Measurements from ENCODE around the gene TSPAN12.
A peak's percentile ranks its signal among the peaks of the same experiment; 100 is the strongest.

TSPAN12 gene

DNA sequence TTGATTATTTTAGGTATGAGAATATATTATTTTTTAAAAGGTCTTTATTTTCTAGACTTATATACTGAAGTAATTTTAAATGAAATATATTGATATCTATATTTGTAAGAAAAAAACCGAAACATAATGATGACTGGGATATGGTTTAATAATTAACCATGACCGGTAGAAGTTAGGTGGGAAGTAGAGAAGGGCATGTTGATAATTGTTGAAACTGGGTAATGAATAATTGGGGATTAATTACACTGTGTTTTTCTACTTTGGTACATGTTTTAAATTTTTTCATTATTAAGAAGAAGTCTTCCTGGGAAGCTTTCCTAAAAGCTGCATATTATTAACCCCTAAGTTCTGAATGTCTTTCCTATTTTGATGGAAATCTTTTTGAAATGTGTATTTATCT lies 16.3 kb downstream of the TSPAN12 start:
- no peak for DNase-seq

DNA sequence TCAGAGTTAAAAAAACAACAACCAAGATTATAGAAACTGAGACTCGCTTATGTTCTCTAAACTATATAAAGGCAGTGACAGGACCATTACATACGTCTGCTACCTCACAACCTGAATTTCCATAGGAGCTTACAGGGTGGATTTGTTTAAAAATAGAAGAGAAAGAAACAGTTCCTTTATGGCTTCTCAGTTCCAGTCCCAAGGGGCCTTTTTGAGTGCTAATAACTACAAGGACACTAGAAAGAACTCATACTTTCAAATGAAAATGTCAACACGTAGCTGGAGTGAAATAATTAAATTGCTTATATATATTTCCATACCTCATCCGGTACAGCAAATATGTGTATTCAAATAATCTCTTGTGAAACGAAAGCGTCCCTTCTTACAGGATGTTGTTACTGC lies 19.7 kb downstream of the TSPAN12 start:
- DNase-seq, result no peak

- DNase-seq, result no peak
Observed at GRCh38 chr7:120837599-120837998, 20.3 kb downstream of the TSPAN12 start.

DNA sequence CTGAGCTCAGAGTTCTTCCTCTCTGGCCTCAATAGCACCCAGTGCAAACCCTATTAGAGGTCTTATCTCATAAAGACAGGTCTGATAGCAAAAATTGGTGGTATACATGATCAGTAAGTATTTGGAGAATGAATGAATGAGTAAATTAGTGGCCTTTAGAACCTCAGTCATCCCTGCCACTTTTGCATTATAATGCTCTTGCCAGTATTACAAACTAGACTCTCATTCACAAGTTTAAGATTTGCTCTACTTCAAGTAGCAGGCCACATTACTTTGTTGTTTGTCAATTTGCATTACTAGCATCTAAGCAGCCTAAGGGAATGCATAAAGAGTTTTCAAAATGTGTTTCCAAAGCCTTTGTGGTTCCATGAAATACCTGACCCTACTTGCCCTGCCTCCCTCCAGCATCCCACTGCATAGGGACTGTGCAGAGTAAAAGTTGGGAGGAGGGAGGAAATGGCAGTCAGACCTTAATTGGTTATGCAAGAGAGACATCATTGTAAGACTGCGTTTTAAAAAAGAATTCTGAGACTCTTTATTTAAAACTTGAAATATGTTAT lies 21.3 kb downstream of the TSPAN12 start:
- no peak for DNase-seq

DNA sequence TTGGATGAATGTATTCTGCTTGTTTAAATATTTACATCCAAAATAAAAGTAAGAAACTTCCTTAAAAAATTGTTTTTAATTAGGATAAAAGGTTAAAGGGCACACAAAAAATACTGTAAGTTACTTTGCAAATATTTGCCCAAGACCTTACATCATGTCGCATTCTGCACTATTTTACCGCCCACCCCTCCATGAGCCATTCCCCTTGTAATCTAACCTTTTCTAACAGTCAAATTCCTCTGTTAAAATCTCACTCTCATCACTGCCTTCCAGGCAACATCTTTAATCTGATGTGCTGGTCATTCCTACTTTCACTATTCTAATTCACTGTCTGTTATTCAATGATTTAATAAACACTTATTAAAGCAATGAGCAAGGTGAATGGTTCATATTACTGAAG lies 23.2 kb downstream of the TSPAN12 start:
- no peak for DNase-seq

- no peak for DNase-seq
Observed at GRCh38 chr7:120833546-120833945, 24.4 kb downstream of the TSPAN12 start.

DNA sequence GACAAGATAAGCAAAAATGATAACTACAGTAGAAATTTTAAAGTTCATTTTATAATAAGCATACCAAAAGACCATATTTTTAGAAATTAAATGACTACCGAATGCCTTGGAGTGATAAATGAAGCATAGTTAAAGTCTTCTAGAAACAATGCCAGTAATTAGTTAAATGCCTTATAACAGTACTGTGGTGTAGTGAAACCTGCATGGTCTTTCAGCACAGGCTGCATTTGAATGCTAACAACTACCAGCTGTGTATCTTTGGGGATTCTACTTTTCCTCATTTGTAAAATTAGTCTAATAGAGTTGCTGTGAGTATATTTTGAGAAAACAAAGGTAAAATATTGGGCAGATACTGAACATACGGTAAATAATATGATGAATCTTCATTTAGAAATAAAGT lies 25.1 kb downstream of the TSPAN12 start:
- no peak for DNase-seq

DNA sequence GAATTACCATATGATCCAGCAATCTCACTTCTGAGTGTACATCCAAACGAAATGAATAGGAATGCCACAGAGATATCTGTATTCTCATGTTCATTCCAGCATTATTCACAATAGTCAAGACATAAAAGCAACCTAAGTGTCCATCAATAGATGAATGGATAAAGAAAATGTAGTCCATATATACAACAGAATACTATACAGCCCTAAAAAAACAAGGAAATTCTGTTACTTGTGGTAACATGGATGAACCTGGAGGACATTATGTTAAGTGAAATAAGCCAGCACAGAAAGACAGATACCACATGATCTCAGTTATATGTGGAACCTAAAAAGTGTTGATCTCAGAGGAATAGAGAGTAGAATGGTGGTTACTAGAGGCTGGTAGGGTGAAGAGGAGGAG lies 26.7 kb downstream of the TSPAN12 start:
- no peak for DNase-seq

DNA sequence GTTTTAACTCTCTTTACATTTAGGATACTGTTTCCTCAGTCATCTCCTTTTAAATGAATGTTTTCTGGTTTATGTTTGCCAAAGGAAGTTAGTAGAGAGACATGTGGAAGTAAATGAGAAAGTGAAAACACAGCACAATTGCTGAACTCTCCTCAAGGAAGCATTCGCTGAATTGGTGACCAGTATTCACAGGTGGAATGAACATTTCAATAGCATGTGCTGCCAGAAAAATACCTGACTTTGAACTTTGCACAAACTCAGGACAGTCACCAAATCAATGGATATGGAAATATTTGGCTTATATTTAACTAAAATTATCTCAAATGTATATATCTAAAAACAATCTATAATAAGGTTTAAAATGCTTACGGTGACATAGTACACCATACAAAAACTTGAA lies 28.5 kb downstream of the TSPAN12 start:
- no peak for DNase-seq

DNA sequence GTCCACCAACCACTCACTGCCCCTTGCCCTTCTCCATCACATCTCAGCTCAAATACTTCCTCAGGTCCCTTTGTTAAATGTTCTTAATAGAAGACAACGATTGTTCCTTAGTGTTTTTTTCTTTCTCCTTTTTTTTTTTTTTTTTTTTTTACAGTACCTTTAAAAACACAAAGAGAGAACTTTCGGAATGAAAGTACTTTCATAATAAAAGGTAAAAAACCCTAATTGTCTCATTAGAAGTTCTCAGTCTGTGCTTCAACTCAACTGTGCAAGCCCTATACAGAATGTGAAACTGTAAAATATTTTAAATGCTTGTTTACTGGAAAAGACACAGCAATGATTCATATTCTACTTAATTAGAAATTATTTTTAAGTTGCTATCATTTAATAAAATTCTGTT lies 29.4 kb downstream of the TSPAN12 start:
- DNase-seq, result no peak

GRCh38 chr7:120827371-120828118 lies 30.4 kb downstream of the TSPAN12 start:
- no peak for DNase-seq

- no peak for DNase-seq
Observed at GRCh38 chr7:120825576-120825975, 32.4 kb downstream of the TSPAN12 start.

DNA sequence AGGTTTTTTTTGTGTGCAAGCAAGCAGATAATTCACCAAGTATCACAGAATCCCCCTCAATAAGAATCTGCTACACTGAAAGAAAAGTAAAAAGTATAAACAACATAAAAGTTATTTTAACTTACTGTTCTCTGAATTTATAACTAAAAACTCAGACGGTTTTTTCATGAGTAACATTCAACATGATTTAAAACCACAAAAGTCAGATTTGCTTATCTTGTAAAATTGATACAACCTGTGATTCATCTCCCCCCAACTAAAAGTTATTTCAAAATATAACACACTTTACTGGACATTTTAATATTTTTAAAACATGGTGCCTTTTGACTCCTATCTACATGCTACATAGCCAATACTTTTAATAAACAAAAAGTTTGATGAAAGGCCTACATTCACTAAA lies 32.8 kb downstream of the TSPAN12 start:
- no peak for DNase-seq

GRCh38 chr7:120819861-120820260 lies 38.1 kb downstream of the TSPAN12 start:
- DNase-seq, result no peak

- DNase-seq, result no peak
Observed at GRCh38 chr7:120817851-120818250, 40.1 kb downstream of the TSPAN12 start.

DNA sequence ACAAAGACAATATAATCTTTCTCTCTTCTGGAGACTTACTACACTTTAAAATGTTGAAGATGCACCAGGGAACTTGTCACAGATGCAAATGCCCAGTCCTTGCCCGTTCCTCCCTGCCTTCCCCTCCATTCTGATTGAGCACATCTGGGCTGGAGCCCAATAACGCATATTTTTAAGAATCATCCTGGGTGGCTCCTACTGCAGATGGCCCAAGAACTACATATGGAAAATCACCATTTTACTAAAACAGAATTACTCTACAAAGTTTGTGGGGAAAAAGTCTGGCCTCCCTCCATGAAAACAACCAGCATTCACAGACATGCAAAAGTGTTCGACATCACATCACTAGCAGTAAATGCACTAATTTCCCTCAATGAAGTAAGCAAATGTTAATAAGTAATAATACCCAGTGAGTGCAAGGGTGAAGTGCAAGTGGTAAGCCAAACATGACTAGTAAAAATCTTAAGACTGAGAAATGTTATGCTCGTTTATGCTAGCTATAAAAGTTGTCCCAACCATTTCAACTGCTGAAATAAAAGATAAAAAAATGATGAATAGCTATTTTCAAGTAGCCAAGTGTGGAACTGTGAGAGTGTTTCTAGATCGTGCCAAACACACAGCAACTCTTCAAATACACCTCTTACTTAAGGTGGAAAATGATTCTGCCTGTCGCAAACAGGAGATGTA lies 43.5 kb downstream of the TSPAN12 start:
- DNase-seq, result no peak

GRCh38 chr7:120813546-120814252 lies 44.2 kb downstream of the TSPAN12 start:
- peak; percentile 25 for DNase-seq

GRCh38 chr7:120813089-120813488 lies 44.9 kb downstream of the TSPAN12 start:
- DNase-seq, result no peak

GRCh38 chr7:120809260-120809659 lies 48.7 kb downstream of the TSPAN12 start:
- no peak for DNase-seq

GRCh38 chr7:120807390-120807789 lies 50.6 kb downstream of the TSPAN12 start:
- no peak for DNase-seq

DNA sequence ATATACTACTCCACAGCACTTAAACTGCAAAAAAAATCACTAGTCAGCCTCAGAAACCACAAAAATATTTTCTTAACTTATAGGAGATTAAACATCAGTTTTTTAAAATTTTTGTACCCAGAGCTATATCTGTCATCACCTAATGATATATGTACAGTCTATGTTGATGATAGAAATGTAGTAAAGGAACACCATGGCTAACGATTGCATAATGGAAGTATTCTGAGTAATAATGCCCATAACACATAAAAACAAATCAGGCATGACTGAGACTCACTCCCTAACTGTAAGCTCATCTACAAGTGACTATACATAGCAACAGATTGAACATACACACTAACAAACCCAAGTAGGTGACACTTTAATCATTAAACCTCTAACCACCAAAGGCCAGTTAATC lies 51.3 kb downstream of the TSPAN12 start:
- DNase-seq, result no peak

- DNase-seq, result peak; percentile 85
Observed at GRCh38 chr7:120805636-120806388, 52.1 kb downstream of the TSPAN12 start.

- DNase-seq, result no peak
Observed at GRCh38 chr7:120802751-120803150, 55.2 kb downstream of the TSPAN12 start.
